SK-N-SH (cell line): Measurements from ENCODE around the gene LRTM1. TPM values are rescaled to one million over a fixed set of nuclear protein-coding genes. Genes with fewer than 3 reads are reported as not detected.

Source experiments
- CTCF ChIA-PET: fragments of 300-600, 350-600 bp; formaldehyde crosslinking; extraction: SDS; loops from one replicate; lab custom pipeline; 2021; lab: Yijun Ruan, JAX
- POLR2A ChIA-PET: fragments of 350-600 bp; sonication (Branson Sonifier 250); formaldehyde crosslinking; extraction: SDS; loops from one replicate; lab custom pipeline; 2020; ENCODE audit warnings: antibody characterized with exemption, inconsistent platforms; lab: Yijun Ruan, JAX
- DNase-seq: peaks from one replicate; pipeline ENCODE4 v3.0.0; 2012
- H2AFZ ChIP-seq: fragments of 200-600 bp; sonication (generic); 2 replicates; pipeline ENCODE4 v1.8.1; 2016; ENCODE audit warnings: antibody characterized with exemption, mild to moderate bottlenecking, low read depth
- H3F3A ChIP-seq: fragments of 200-600 bp; sonication (generic); replicated peaks from 2 replicates; pipeline ENCODE3; 2016; ENCODE audit warnings: antibody characterized with exemption, mild to moderate bottlenecking; ENCODE audit not compliant: insufficient read depth
- H3K27ac ChIP-seq, 2 experiments: fragments of 200-500 bp in 1 of 2; fragments of 200-600 bp in 1 of 2; sonication (Bioruptor generic) in 1 of 2; sonication (generic), shearing (Covaris generic) in 1 of 2; 2 replicates each; pipeline versions ENCODE4 v1.5.1 to v1.6.1; 2014 to 2016; ENCODE audit warnings: low read depth in 2 of 2, inconsistent platforms in 1 of 2, low read length in 1 of 2, mild to moderate bottlenecking in 1 of 2, mixed read lengths in 1 of 2
- H3K27me3 ChIP-seq: fragments of 200-600 bp; sonication (generic), shearing (Covaris generic); 2 replicates; pipeline ENCODE4 v1.6.1; 2016; ENCODE audit warnings: mixed run types; ENCODE audit not compliant: insufficient read depth
- H3K36me3 ChIP-seq, 2 experiments: fragments of 200-500 bp in 1 of 2; fragments of 200-600 bp in 1 of 2; sonication (Bioruptor generic) in 1 of 2; sonication (generic) in 1 of 2; replicated peaks in 1 of 2; 2 replicates each; pipeline versions ENCODE3 to v1.5.1; 2014 to 2016; ENCODE audit warnings: low read length in 1 of 2, mild to moderate bottlenecking in 1 of 2; ENCODE audit not compliant: insufficient read depth in 2 of 2, control insufficient read depth in 1 of 2
- H3K4me1 ChIP-seq, 2 experiments: fragments of 200-500 bp in 1 of 2; fragments of 200-600 bp in 1 of 2; sonication (Bioruptor generic) in 1 of 2; sonication (generic), shearing (Covaris generic) in 1 of 2; 2 replicates each; pipeline versions ENCODE4 v1.5.1 to v1.6.1; 2014 to 2016; ENCODE audit warnings: low read depth in 1 of 2, low read length in 1 of 2, mixed run types in 1 of 2; ENCODE audit not compliant: insufficient read depth in 2 of 2, control insufficient read depth in 1 of 2
- H3K4me2 ChIP-seq: fragments of 200-600 bp; sonication (generic), shearing (Covaris generic); 2 replicates; pipeline ENCODE4 v1.6.1; 2017; ENCODE audit warnings: mixed run types
- H3K4me3 ChIP-seq, 2 experiments: fragments of 200-500 bp in 1 of 2; fragments of 200-600 bp in 1 of 2; sonication (Bioruptor generic) in 1 of 2; sonication (generic), shearing (Covaris generic) in 1 of 2; 2 replicates each; pipeline versions ENCODE4 v1.5.1 to v1.8.1; 2014 to 2016; ENCODE audit warnings: low read depth in 2 of 2, inconsistent platforms in 1 of 2, low read length in 1 of 2, mild to moderate bottlenecking in 1 of 2, mixed read lengths in 1 of 2, moderate library complexity in 1 of 2
- H3K79me2 ChIP-seq: fragments of 200-600 bp; sonication (generic); 2 replicates; pipeline ENCODE4 v1.8.1; 2017; ENCODE audit warnings: mild to moderate bottlenecking; ENCODE audit not compliant: insufficient read depth
- H3K9ac ChIP-seq: fragments of 200-600 bp; sonication (generic); 2 replicates; pipeline ENCODE4 v1.6.1; 2017; ENCODE audit warnings: mixed run types
- H3K9me2 ChIP-seq: fragments of 200-600 bp; sonication (generic); 2 replicates; pipeline ENCODE4 v1.6.1; 2017; ENCODE audit warnings: mixed run types
- H3K9me3 ChIP-seq: fragments of 200-600 bp; sonication (generic); 2 replicates; pipeline ENCODE4 v1.6.1; 2017; ENCODE audit warnings: mixed run types, mild to moderate bottlenecking, moderate library complexity
- H4K20me1 ChIP-seq: fragments of 200-600 bp; sonication (generic); 2 replicates; pipeline ENCODE4 v1.6.1; 2017; ENCODE audit warnings: mild to moderate bottlenecking, mixed run types; ENCODE audit not compliant: insufficient read depth
- CHD2 ChIP-seq: fragments of 150-350 bp; IDR thresholded peaks from 2 replicates; pipeline ENCODE4 v1.6.1; 2018; ENCODE audit warnings: low read length; ENCODE audit not compliant: partially characterized antibody
- CTCF ChIP-seq: fragments of 200-600 bp; sonication (generic); IDR thresholded peaks from 2 replicates; pipeline ENCODE4 v1.6.1; 2017; ENCODE audit warnings: antibody characterized with exemption, mild to moderate bottlenecking, moderate library complexity
- FOSL2 ChIP-seq: IDR thresholded peaks from 2 replicates; pipeline ENCODE4 v1.4.0; 2012; ENCODE audit warnings: low read depth, mild to moderate bottlenecking, moderate library complexity, borderline replicate concordance
- MAX ChIP-seq: IDR thresholded peaks from 2 replicates; pipeline ENCODE4 v1.4.0; 2012; ENCODE audit warnings: low read depth
- NRF1 ChIP-seq: IDR thresholded peaks from 2 replicates; pipeline ENCODE4 v1.6.1; 2012; ENCODE audit warnings: low read depth, mild to moderate bottlenecking, low read length
- PBX3 ChIP-seq: IDR thresholded peaks from 2 replicates; pipeline ENCODE4; 2012
- RAD21 ChIP-seq: IDR thresholded peaks from 2 replicates; pipeline ENCODE4 v1.6.1; 2012; ENCODE audit warnings: mild to moderate bottlenecking, low read length
- REST ChIP-seq: IDR thresholded peaks from 2 replicates; pipeline ENCODE4 v1.6.1; 2012; ENCODE audit warnings: mild to moderate bottlenecking, low read depth, low read length, moderate library complexity
- USF1 ChIP-seq: IDR thresholded peaks from 2 replicates; pipeline ENCODE4 v1.4.0; 2012; ENCODE audit warnings: low read depth, borderline replicate concordance
- USF2 ChIP-seq: fragments of 150-350 bp; IDR thresholded peaks from 2 replicates; pipeline ENCODE4 v1.6.1; 2017; ENCODE audit warnings: antibody characterized with exemption, low read length, low read depth, borderline replicate concordance
- WGBS: methylation state at CpG from one replicate; pipeline ENCODE4 v1.1.6; 2017; ENCODE audit warnings: low lambda C conversion rate; 5-methylcytosine and 5-hydroxymethylcytosine counted together
- polyA plus RNA-seq, 3 experiments: library from polyadenylated mRNA; depleted of rRNA; stranded (reverse); fragments of >200 nt; gene quantifications; 2 replicates each; pipeline ENCODE4 v1.2.3, GENCODE V29; 2012

The LRTM1 gene
- polyA plus RNA-seq, 1 of the 3 experiments (the other 2 are of a cell fraction): 0.03 TPM

- no peaks in the 10 kb centered on the region for H3K9me2 ChIP-seq
- no peak overlapping the region for H3K9ac ChIP-seq
- H2AFZ ChIP-seq: no peak overlapping the region
- no peaks in the 10 kb centered on the region for H3K79me2 ChIP-seq
- CTCF ChIA-PET: interaction anchor here (1.3 kb wide), 1 partner anchor 20 kb away, joined by 4 read pairs; no protein-coding TSS in a partner anchor
- H3K27me3 ChIP-seq: no peaks in the 10 kb centered on the region
- TF ChIP-seq CHD2: no peak
- H3K9me3 ChIP-seq: no peaks in the 10 kb centered on the region
- H3F3A ChIP-seq: no peaks in the 10 kb centered on the region
- no peaks in the 10 kb centered on the region; a peak in 1 of 4 replicates for H3K4me1 ChIP-seq
- H3K36me3 ChIP-seq: no peaks in the 10 kb centered on the region
- no peak for DNase-seq
- 95% methylated on average over 4 of the region's 6 CpGs for WGBS
- no peaks in the 10 kb centered on the region for H4K20me1 ChIP-seq
- POLR2A ChIA-PET: no interaction called here
- no peak overlapping the region for H3K27ac ChIP-seq
- H3K4me3 ChIP-seq: no peak overlapping the region
- H3K4me2 ChIP-seq: no peak overlapping the region
Measured at GRCh38 chr3:54939557-54940300, 11.9 kb upstream of the LRTM1 start.

GRCh38 chr3:54936561-54936960 is 8.7 kb upstream of the LRTM1 start:
- Histone ChIP-seq H3K4me2 (no peak overlapping the region), H3K9ac (no peak overlapping the region), H2AFZ (no peak overlapping the region), H3K27ac (no peak overlapping the region), H3K4me1 (no peaks in the 10 kb centered on the region; a peak in 1 of 4 replicates), H3K27me3 (no peaks in the 10 kb centered on the region), H3K79me2 (no peaks in the 10 kb centered on the region), H3F3A (no peaks in the 10 kb centered on the region), H4K20me1 (no peaks in the 10 kb centered on the region), H3K36me3 (no peaks in the 10 kb centered on the region), H3K9me2 (no peaks in the 10 kb centered on the region), H3K4me3 (no peak overlapping the region)
- 86% methylated on average over 5 of the region's 5 CpGs for WGBS
- DNase-seq: no peak
- CTCF ChIA-PET: no interaction called here
- POLR2A ChIA-PET: no interaction called here
- TF ChIP-seq NRF1 (no peak), REST (no peak), MAX (no peak), USF1 (no peak), FOSL2 (no peak), PBX3 (no peak), RAD21 (no peak), CTCF (no peak), USF2 (no peak)
- TF ChIP-seq, all 33 proteins: peak for 0
- H3K9me3 ChIP-seq: no peaks in the 10 kb centered on the region
